Spleen (tissue), 7 donors: ENCODE data around the gene RASA3.

Source experiments
- CTCF ChIP-seq, 11 experiments: fragments of 200-600 bp in 7 of 11; fragments of 450-650 bp in 4 of 11; sonication (generic) in 4 of 11; IDR thresholded peaks in 8 of 11; conservative IDR thresholded peaks in 3 of 11; 1 replicate in 7 of 11; 2 replicates in 4 of 11; pipeline versions ENCODE4 v1.4.0 to v1.8.0; 2016 to 2021; ENCODE audit warnings: antibody characterized with exemption in 11 of 11, inconsistent platforms in 4 of 11, mild to moderate bottlenecking in 1 of 11
- POLR2A ChIP-seq, 3 donors: fragments of 450-650 bp; IDR thresholded peaks; one replicate each; pipeline ENCODE4 v1.5.1; 2017; ENCODE audit warnings: antibody characterized with exemption in 3 of 3, mild to moderate bottlenecking in 1 of 3
- POLR2AphosphoS5 ChIP-seq, 3 donors: sonication (generic); formaldehyde crosslinking; IDR thresholded peaks; one replicate each; pipeline ENCODE4 v1.5.1; 2017; ENCODE audit warnings: antibody characterized with exemption in 3 of 3
- donor health status: DM: no; HTN: no; CAD: no; lungs with moderate emphysema.
- donor health status: DM: no; HTN: no; CAD: no.
- donor health status: DM: no; HTN: no; CAD: no.

GRCh38 chr13:114174529-114174961 lies 42.1 kb upstream of the RASA3 start:
- TF ChIP-seq POLR2AphosphoS5 (IDR thresholded peaks at IDR 0.05) (no peak), CTCF (IDR thresholded peaks at IDR 0.05 in 8 of 11, conservative IDR thresholded peaks at IDR 0.05 in 3 of 11) (no peak), POLR2A (IDR thresholded peaks at IDR 0.05) (no peak)
